IMR-90 (cell line): ENCODE results near the gene LYPD3.

Source experiments
- BHLHE40 ChIP-seq: fragments of 150-350 bp; IDR thresholded peaks from 2 replicates; pipeline ENCODE4 v1.6.1; 2016; ENCODE audit warnings: mild to moderate bottlenecking, low read depth, low read length
- POLR2A ChIP-seq: IDR thresholded peaks from 2 replicates; pipeline ENCODE4 v1.6.1; 2012; ENCODE audit warnings: mild to moderate bottlenecking, low read depth, low read length
- RCOR1 ChIP-seq: IDR thresholded peaks from 2 replicates; pipeline ENCODE4 v1.6.1; 2012; ENCODE audit warnings: mild to moderate bottlenecking, low read length, improper control_type of control experiment; ENCODE audit not compliant: insufficient replicate concordance
- TF ChIP-seq, protein P1 (sequence below): conservative IDR thresholded peaks from 2 replicates; pipeline ENCODE4 v1.5.1; 2012; ENCODE audit warnings: mild to moderate bottlenecking, low read depth, low read length, improper control_type of control experiment

DNA sequence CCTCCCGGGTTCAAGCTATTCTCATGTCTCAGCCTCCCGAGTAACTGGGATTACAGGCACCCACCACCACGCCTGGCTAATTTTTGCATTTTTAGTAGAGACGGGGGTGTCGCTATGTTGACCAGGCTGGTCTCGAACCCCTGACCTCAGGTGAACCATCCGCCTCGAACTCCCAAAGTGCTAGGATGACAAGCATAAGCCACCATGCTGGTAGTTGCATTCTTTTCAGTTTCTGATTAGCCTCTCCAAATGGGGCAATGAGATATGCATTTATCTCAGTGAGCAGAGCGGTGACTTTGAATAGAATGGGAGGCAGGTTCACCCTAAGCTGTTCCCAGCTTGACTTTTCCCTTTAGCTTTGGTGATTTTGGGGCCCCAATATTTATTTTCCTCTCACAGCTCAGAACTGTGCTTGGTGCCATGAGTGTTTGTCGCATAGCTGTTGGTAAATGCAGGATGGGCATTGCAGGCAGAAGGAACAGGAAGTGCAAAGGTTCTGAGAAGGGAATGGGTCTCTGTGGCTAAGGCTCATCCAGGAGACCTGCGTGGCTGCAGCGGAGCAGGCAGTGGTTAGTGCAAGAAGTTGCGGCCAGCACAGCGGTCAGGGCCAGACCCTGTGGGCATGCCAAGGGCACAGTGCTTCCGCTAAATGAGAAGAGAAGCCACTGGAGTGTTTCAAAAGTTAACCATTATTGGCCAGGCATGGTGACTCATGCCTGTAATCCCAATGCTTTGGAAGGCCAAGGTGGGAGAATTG lies 20.7 kb downstream of the LYPD3 start:
- no peak for TF ChIP-seq POLR2A
- TF ChIP-seq, protein P1, sequence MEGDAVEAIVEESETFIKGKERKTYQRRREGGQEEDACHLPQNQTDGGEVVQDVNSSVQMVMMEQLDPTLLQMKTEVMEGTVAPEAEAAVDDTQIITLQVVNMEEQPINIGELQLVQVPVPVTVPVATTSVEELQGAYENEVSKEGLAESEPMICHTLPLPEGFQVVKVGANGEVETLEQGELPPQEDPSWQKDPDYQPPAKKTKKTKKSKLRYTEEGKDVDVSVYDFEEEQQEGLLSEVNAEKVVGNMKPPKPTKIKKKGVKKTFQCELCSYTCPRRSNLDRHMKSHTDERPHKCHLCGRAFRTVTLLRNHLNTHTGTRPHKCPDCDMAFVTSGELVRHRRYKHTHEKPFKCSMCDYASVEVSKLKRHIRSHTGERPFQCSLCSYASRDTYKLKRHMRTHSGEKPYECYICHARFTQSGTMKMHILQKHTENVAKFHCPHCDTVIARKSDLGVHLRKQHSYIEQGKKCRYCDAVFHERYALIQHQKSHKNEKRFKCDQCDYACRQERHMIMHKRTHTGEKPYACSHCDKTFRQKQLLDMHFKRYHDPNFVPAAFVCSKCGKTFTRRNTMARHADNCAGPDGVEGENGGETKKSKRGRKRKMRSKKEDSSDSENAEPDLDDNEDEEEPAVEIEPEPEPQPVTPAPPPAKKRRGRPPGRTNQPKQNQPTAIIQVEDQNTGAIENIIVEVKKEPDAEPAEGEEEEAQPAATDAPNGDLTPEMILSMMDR: no peak
- no peak for TF ChIP-seq BHLHE40
- no peak for TF ChIP-seq RCOR1
